Endothelial cell of umbilical vein (primary cell): Measurements from ENCODE around the gene GTF2A2. TPM values are rescaled to one million over a fixed set of nuclear protein-coding genes. Genes with fewer than 3 reads are reported as not detected.

ENCODE experiments used
- BruUV-seq: library from RNA; stranded (reverse); fragments of 400-500 nt; replicated peaks from 2 replicates; lab custom pipeline; 2021; lab: Mats Ljungman, UMichigan
- CTCF ChIA-PET: fragments of 300-600, 350-600 bp; sonication (Branson Sonifier 250); formaldehyde crosslinking; loops from one replicate; lab custom pipeline; 2021; ENCODE audit warnings: antibody characterized with exemption, inconsistent platforms; lab: Charles Lee
- POLR2A ChIA-PET: fragments of 300-600, 350-600 bp; sonication (Branson Sonifier 250); formaldehyde crosslinking; loops from one replicate; lab custom pipeline; 2021; ENCODE audit warnings: antibody characterized with exemption, inconsistent platforms; lab: Charles Lee
- DNase-seq: peaks from one replicate; pipeline ENCODE4 v3.0.0-alpha.2; 2011; ENCODE audit warnings: low read depth, low spot score
- FAIRE-seq: peaks from 2 replicates; lab custom pipeline; 2011; peaks lifted over from hg19 to GRCh38; lab: Jason Lieb, UNC
- H2AFZ ChIP-seq: 2 replicates; pipeline ENCODE4 v1.6.0; 2012; ENCODE audit warnings: low read depth, low read length, control low read depth, inconsistent platforms
- H3K27ac ChIP-seq: 2 replicates; pipeline ENCODE4 v1.5.1; 2011; ENCODE audit warnings: low read depth, mild to moderate bottlenecking, control low read depth, low read length, moderate library complexity; ENCODE audit not compliant: insufficient read depth
- H3K27me3 ChIP-seq, 2 experiments: 2 replicates each; pipeline versions ENCODE4 v1.6.0 to v1.6.1; 2011; ENCODE audit warnings: low read length in 2 of 2, mixed read lengths in 1 of 2; ENCODE audit not compliant: control insufficient read depth in 2 of 2, insufficient read depth in 2 of 2
- H3K36me3 ChIP-seq, 2 experiments: 2 replicates in 1 of 2; 3 replicates in 1 of 2; pipeline ENCODE4 v1.5.1; 2011; ENCODE audit warnings: low read length in 2 of 2, mild to moderate bottlenecking in 1 of 2, moderate library complexity in 1 of 2; ENCODE audit not compliant: control insufficient read depth in 2 of 2, insufficient read depth in 2 of 2; ENCODE audit errors: extremely low read depth in 1 of 2
- H3K4me1 ChIP-seq: 3 replicates; pipeline ENCODE4 v1.5.1; 2011; ENCODE audit warnings: mild to moderate bottlenecking, low read length; ENCODE audit not compliant: control insufficient read depth, insufficient read depth; ENCODE audit errors: extremely low read depth
- H3K4me2 ChIP-seq: 2 replicates; pipeline ENCODE4 v1.6.1; 2011; ENCODE audit warnings: low read length, control low read depth, mixed read lengths; ENCODE audit not compliant: insufficient read depth
- H3K4me3 ChIP-seq, 3 experiments: fragments of 200-600 bp in 1 of 3; sonication (generic), shearing (Covaris generic) in 1 of 3; replicated peaks in 1 of 3; 2 replicates each; pipeline ENCODE4 v1.5.1; 2011 to 2016; ENCODE audit warnings: control low read depth in 3 of 3, low read length in 3 of 3, mild to moderate bottlenecking in 2 of 3, inconsistent platforms in 1 of 3, low read depth in 1 of 3, moderate library complexity in 1 of 3; ENCODE audit not compliant: insufficient read depth in 1 of 3
- H3K79me2 ChIP-seq: 2 replicates; pipeline ENCODE4 v1.6.0; 2012; ENCODE audit warnings: low read length, inconsistent platforms; ENCODE audit not compliant: control insufficient read depth, insufficient read depth
- H3K9ac ChIP-seq: replicated peaks from 2 replicates; pipeline ENCODE3; 2011; ENCODE audit warnings: low read length, control low read depth; ENCODE audit not compliant: insufficient read depth; ENCODE audit errors: extremely low read depth
- H3K9me1 ChIP-seq: replicated peaks from 3 replicates; pipeline ENCODE4 v1.6.0; 2011; ENCODE audit warnings: mild to moderate bottlenecking, low read length; ENCODE audit not compliant: control insufficient read depth, insufficient read depth; ENCODE audit errors: extremely low read depth
- H3K9me3 ChIP-seq: replicated peaks from 2 replicates; pipeline ENCODE4 v1.5.1; 2012; ENCODE audit warnings: low read length, inconsistent platforms; ENCODE audit not compliant: control insufficient read depth, insufficient read depth
- H4K20me1 ChIP-seq: replicated peaks from 2 replicates; pipeline ENCODE3; 2011; ENCODE audit warnings: mild to moderate bottlenecking, low read length; ENCODE audit not compliant: control insufficient read depth, insufficient read depth; ENCODE audit errors: extremely low read depth
- CTCF ChIP-seq, 2 donors: IDR thresholded peaks; 1 replicate in 1 of 2; 2 replicates in 1 of 2; pipeline ENCODE4 v1.5.1; 2011; ENCODE audit warnings: low read length in 2 of 2, mild to moderate bottlenecking in 2 of 2, moderate library complexity in 2 of 2, control low read depth in 1 of 2, inconsistent platforms in 1 of 2, low read depth in 1 of 2; ENCODE audit not compliant: insufficient read depth in 1 of 2; ENCODE audit errors: extremely low read depth in 1 of 2
- EZH2 ChIP-seq: IDR thresholded peaks from 2 replicates; pipeline ENCODE4 v1.6.1; 2012; ENCODE audit warnings: borderline replicate concordance, low read depth, mild to moderate bottlenecking, moderate library complexity, low read length, inconsistent platforms; ENCODE audit not compliant: severe bottlenecking
- FOS ChIP-seq: IDR thresholded peaks from 2 replicates; pipeline ENCODE4 v1.6.1; 2011; ENCODE audit warnings: mild to moderate bottlenecking, low read length, moderate library complexity, borderline replicate concordance; ENCODE audit not compliant: insufficient read depth
- GATA2 ChIP-seq: IDR thresholded peaks from 2 replicates; pipeline ENCODE4 v1.7.0; 2011; ENCODE audit warnings: low read depth, mild to moderate bottlenecking, moderate library complexity, mixed read lengths, low read length; ENCODE audit not compliant: insufficient read length, insufficient read depth
- JUN ChIP-seq: IDR thresholded peaks from 2 replicates; pipeline ENCODE4 v1.6.1; 2011; ENCODE audit warnings: borderline replicate concordance, low read depth; ENCODE audit not compliant: insufficient read length, insufficient read depth
- MAX ChIP-seq: IDR thresholded peaks from 2 replicates; pipeline ENCODE4 v1.6.1; 2011; ENCODE audit not compliant: insufficient read depth, insufficient read length
- MYC ChIP-seq: IDR thresholded peaks from one replicate; pipeline ENCODE4 v1.6.1; 2011; ENCODE audit warnings: mild to moderate bottlenecking, low read depth, low read length
- POLR2A ChIP-seq: IDR thresholded peaks from 2 replicates; pipeline ENCODE4 v1.6.1; 2012; ENCODE audit warnings: low read depth, mild to moderate bottlenecking, control low read depth, low read length
- POLR2AphosphoS5 ChIP-seq: IDR thresholded peaks from 2 replicates; pipeline ENCODE4 v1.6.1; 2012; ENCODE audit warnings: low read depth, mild to moderate bottlenecking, control low read depth, low read length, moderate library complexity; ENCODE audit not compliant: insufficient read depth
- dilution Hi-C: fragments of 300-500 bp; cut with MboI; formaldehyde crosslinking; loops from one replicate; pipeline ENCODE4 v1.15.0; 2019; ENCODE audit warnings: low sequenced_read_pairs; ENCODE audit not compliant: extremely low pct_ligation_motif_present
- intact Hi-C: fragments of 100-400 bp; cut with micrococcal nuclease; formaldehyde crosslinking; loops from one replicate; pipeline ENCODE4 v1.10.0; 2022
- polyA plus RNA-seq, 4 experiments: library from polyadenylated mRNA; depleted of rRNA in 3 of 4; stranded (reverse) in 3 of 4; unstranded in 1 of 4; fragments of >200 nt; gene quantifications; 2 replicates each; pipeline versions ENCODE4 v1.2.1 to v1.2.3, GENCODE V29; 2011 to 2012; ENCODE audit warnings: missing spikeins in 1 of 4
- total RNA-seq: library from RNA; stranded (reverse); gene quantifications from 2 replicates; pipeline ENCODE4 v1.2.3, GENCODE V29; 2021

The GTF2A2 gene
- total and polyA plus RNA-seq, 2 donors (not counting 3 experiments of a cell fraction or from before 2014, with no cell fraction given): 67.9 to 128 TPM

GRCh38 chr15:59616379-59616778 is 40.9 kb downstream of the GTF2A2 start:
- no TSS peak for BruUV-seq
- Histone ChIP-seq H4K20me1 (no peaks in the 10 kb centered on the region), H3K4me1 (peaks cover 8% of the 10 kb centered on the region), H3K9me1 (no peaks in the 10 kb centered on the region), H3K79me2 (no peaks in the 10 kb centered on the region), H3K9me3 (no peaks in the 10 kb centered on the region), H3K4me2 (no peak overlapping the region), H3K36me3 (no peaks in the 10 kb centered on the region), H2AFZ (no peak overlapping the region), H3K9ac (no peak overlapping the region), H3K4me3 (no peak overlapping the region), H3K27me3 (peaks cover 11 to 27% of the 10 kb centered on the region in 2 experiments), H3K27ac (no peak overlapping the region)
- dilution Hi-C loops: no loop called here
- ChIA-PET POLR2A (no interaction called here), CTCF (interaction anchor here (1.4 kb wide), 1 partner anchor 17 kb away, joined by 3 read pairs; no protein-coding TSS in a partner anchor)
- TF ChIP-seq JUN (no peak), FOS (no peak), MAX (no peak), MYC (no peak), POLR2A (no peak), GATA2 (no peak), CTCF (IDR thresholded peaks at IDR 0.05; ENCODE audit: extremely low read depth in 1 of 2, insufficient read depth in 1 of 2, low read depth in 1 of 2, low read length in 2 of 2) (no peak), POLR2AphosphoS5 (no peak), EZH2 (no peak)
- intact Hi-C loops: no loop called here
- FAIRE-seq (no peak), DNase-seq (no peak)
